ENCODE results near the gene SUPT5H. TPM values are rescaled to one million over a fixed set of nuclear protein-coding genes. Genes with fewer than 3 reads are reported as not detected.

SUPT5H gene
- total and polyA plus RNA-seq, 10 of the 15 experiments (the other 5 are each of a cell fraction or from before 2014, with no cell fraction given), result 27.2 to 194 (median 83.6) TPM

DNA sequence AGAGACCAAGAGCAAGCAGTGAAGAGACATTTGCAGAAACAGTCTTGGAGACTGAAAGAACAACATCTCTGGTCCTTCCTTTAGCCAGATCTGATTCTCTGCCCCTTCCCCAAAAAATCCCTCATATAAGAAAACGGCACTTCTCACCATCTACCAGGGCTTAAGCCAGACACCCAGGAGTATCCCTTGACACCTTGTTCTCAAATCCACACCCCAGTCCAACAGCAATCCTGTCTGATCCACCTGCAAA is 34.6 kb upstream of the SUPT5H start:
- Histone ChIP-seq H3K27ac (ENCODE audit: control insufficient read depth, insufficient read depth) (peak overlapping the region; percentile 100), H4K20me1 (ENCODE audit: control insufficient read depth, insufficient read depth) (no peaks in the 10 kb centered on the region), H3K4me1 (ENCODE audit: control insufficient read depth, insufficient read depth, low read length) (peaks cover 18% of the 10 kb centered on the region), H3K4me2 (ENCODE audit: control insufficient read depth, insufficient read depth) (peak overlapping the region; percentile 77), H3K27me3 (replicated peaks in 1 of 2; ENCODE audit: control insufficient read depth in 2 of 2, insufficient read depth in 2 of 2, low read length in 1 of 2) (no peaks in the 10 kb centered on the region), H3K4me3 (peak overlapping the region; percentile 49), H3K36me3 (ENCODE audit: control insufficient read depth in 2 of 2, insufficient read depth in 2 of 2, low read length in 1 of 2) (peaks cover 2 to 6% of the 10 kb centered on the region in 2 experiments; a peak in 2 of 4 replicates), H3K79me2 (ENCODE audit: control insufficient read depth, insufficient read depth, low read length) (peaks cover 67% of the 10 kb centered on the region), H2AFZ (ENCODE audit: control insufficient read depth, low read depth, low read length) (no peak overlapping the region), H3K9me3 (replicated peaks; ENCODE audit: control insufficient read depth, insufficient read depth, low read length) (no peaks in the 10 kb centered on the region), H3K9ac (ENCODE audit: control insufficient read depth, insufficient read depth, low read length) (peak overlapping the region; percentile 80)
- FAIRE-seq, result no peak
- 0% methylated on average over 1 of the region's 1 CpG for WGBS (ENCODE audit: insufficient coverage, insufficient replicate concordance, low lambda C conversion rate, missing lambda C conversion rate)
- ChIA-PET POLR2A (interaction anchor here (1.0 to 2.3 kb wide), 4 partner anchors 10 to 76 kb away, joined by 5 to 40 read pairs (median 26); partner anchors contain the start of genes GMFG, MED29 and PAF1), RAD21 (ENCODE audit: unreplicated experiment) (interaction anchor here (1.3 to 2.3 kb wide), 6 partner anchors 11 to 83 kb away, joined by 3 to 159 read pairs (median 10); partner anchors contain the start of genes MED29, PAF1 and RPS16), SMC1A (ENCODE audit: uncharacterized antibody, unreplicated experiment) (interaction anchor here (1.0 to 2.3 kb wide), 7 partner anchors 12 to 289 kb away, joined by 3 to 146 read pairs (median 6); partner anchors contain the start of genes MED29, PAF1 and RPS16), CTCF (interaction anchor here (1.0 to 2.3 kb wide), 5 partner anchors 11 to 64 kb away, joined by 3 to 218 read pairs (median 5); partner anchors contain the start of genes MED29 and PAF1)
- BruUV-seq (replicated peaks), result no TSS peak
- no peak for DNase-seq (ENCODE audit: low read depth, low spot score)
- TF ChIP-seq BCL11A (IDR thresholded peaks at IDR 0.05; ENCODE audit: low read depth, low read length), result 0 out of 2 replicates have a peak, but pooled peaks have one; percentile 5
- TF ChIP-seq ZNF384 (IDR thresholded peaks at IDR 0.05; ENCODE audit: borderline replicate concordance, low read depth, low read length), result no peak
- TF ChIP-seq NR2C2 (IDR thresholded peaks at IDR 0.05; ENCODE audit: borderline replicate concordance, control insufficient read depth, insufficient read length, low read depth), result no peak
- in situ Hi-C loops (cut with MboI) (loop anchor here (5.0 kb wide), 1 partner anchor 288 kb away; no protein-coding TSS in a partner anchor), intact Hi-C loops (cut with micrococcal nuclease; ENCODE audit: unreplicated experiment) (loop anchor here (5.0 to 10.0 kb wide), 3 partner anchors 124 to 378 kb away; partner anchors contain the start of genes EID2B and FBXO27)
- ATAC-seq, result no peak

DNA sequence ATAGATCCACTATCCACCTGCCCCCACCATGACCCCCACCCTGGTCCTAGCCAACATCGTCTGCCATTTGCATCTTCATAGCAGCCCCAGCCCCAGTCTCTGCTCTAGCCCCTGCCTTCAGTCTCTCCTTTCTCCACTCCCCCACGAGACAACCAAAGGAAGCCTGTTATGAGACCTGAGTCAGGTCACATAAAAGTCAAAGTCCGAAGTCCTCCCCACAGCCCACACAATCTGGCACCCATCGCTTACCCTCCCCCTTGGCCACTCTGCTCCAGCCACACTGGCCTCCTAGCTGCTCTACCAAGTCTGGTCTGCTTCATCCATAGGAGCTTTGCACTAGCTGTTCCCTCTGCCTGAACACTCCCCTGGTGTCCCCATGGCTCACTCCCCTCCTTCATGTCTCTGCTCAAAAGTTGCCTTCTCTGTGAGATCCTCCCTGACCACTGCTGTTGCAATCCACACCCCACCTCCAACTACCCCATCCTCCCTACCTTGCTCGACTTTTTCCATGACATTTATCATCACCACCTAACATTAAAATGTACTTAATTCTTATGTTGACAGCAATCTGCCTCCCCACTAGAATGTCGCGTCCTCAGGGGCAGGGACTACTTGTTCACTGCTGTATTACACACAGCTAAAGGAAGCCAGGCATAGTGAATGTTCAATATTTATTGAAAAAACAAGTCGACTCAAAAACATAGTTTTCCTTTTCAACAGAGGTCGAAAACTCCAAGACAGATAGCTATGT is 34.1 kb upstream of the SUPT5H start:
- Histone ChIP-seq H4K20me1 (ENCODE audit: control insufficient read depth, insufficient read depth) (no peaks in the 10 kb centered on the region), H3K4me3 (peak overlapping the region; percentile 49; the same call in 1 of the 2 replicates), H3K4me2 (ENCODE audit: control insufficient read depth, insufficient read depth) (peak overlapping the region; percentile 77), H2AFZ (ENCODE audit: control insufficient read depth, low read depth, low read length) (no peak overlapping the region), H3K9me3 (replicated peaks; ENCODE audit: control insufficient read depth, insufficient read depth, low read length) (no peaks in the 10 kb centered on the region), H3K79me2 (ENCODE audit: control insufficient read depth, insufficient read depth, low read length) (peaks cover 64% of the 10 kb centered on the region), H3K27me3 (replicated peaks in 1 of 2; ENCODE audit: control insufficient read depth in 2 of 2, insufficient read depth in 2 of 2, low read length in 1 of 2) (no peaks in the 10 kb centered on the region), H3K36me3 (ENCODE audit: control insufficient read depth in 2 of 2, insufficient read depth in 2 of 2, low read length in 1 of 2) (peaks cover 2 to 6% of the 10 kb centered on the region in 2 experiments; a peak in 2 of 4 replicates), H3K9ac (ENCODE audit: control insufficient read depth, insufficient read depth, low read length) (peak overlapping the region; percentile 80), H3K27ac (ENCODE audit: control insufficient read depth, insufficient read depth) (peak overlapping the region; percentile 100), H3K4me1 (ENCODE audit: control insufficient read depth, insufficient read depth, low read length) (peaks cover 15% of the 10 kb centered on the region)
- no TSS peak for BruUV-seq (replicated peaks)
- ChIA-PET SMC1A (ENCODE audit: uncharacterized antibody, unreplicated experiment) (interaction anchor here (1.0 to 2.3 kb wide), 12 partner anchors 13 to 289 kb away, joined by 3 to 146 read pairs (median 4); partner anchors contain the start of genes EID2B, MED29, PAF1 and RPS16), CTCF (interaction anchor here (0.7 to 2.3 kb wide), 23 partner anchors 9 to 302 kb away, joined by 3 to 218 read pairs (median 4); partner anchors contain the start of genes DLL3, EID2B, GMFG and MED29), RAD21 (ENCODE audit: unreplicated experiment) (interaction anchor here (0.6 to 2.3 kb wide), 16 partner anchors 12 to 289 kb away, joined by 3 to 159 read pairs (median 4); partner anchors contain the start of genes EID2B, GMFG, MED29 and PAF1), POLR2A (interaction anchor here (1.0 to 2.3 kb wide), 8 partner anchors 8 to 76 kb away, joined by 4 to 40 read pairs (median 6); partner anchors contain the start of genes GMFG, MED29, PAF1 and RPS16)
- intact Hi-C loops (cut with micrococcal nuclease; ENCODE audit: unreplicated experiment) (loop anchor here (5.0 to 10.0 kb wide), 3 partner anchors 124 to 379 kb away; partner anchors contain the start of genes EID2B and FBXO27), in situ Hi-C loops (cut with MboI) (loop anchor here (5.0 kb wide), 1 partner anchor 289 kb away; no protein-coding TSS in a partner anchor)
- 12% methylated on average over 9 of the region's 9 CpGs for WGBS (ENCODE audit: insufficient coverage, insufficient replicate concordance, low lambda C conversion rate, missing lambda C conversion rate)
- DNase-seq (ENCODE audit: low read depth, low spot score) (no peak), FAIRE-seq (no peak), ATAC-seq (peak; percentile 4)
- TF ChIP-seq TCF12 (IDR thresholded peaks at IDR 0.05; ENCODE audit: low read depth, low read length) (no peak), SMAD1 (IDR thresholded peaks at IDR 0.05; ENCODE audit: low read depth, partially characterized antibody) (peak; percentile 51), ATF7 (IDR thresholded peaks at IDR 0.05; ENCODE audit: low read depth) (peak; percentile 55; the same call in 1 of the 2 replicates), SP1 (IDR thresholded peaks at IDR 0.05; ENCODE audit: low read depth, low read length) (no peak), RUNX3 (IDR thresholded peaks at IDR 0.05; ENCODE audit: low read length) (no peak), ZSCAN29 (IDR thresholded peaks at IDR 0.05) (0 out of 2 replicates have a peak, but pooled peaks have one; percentile 10), IRF3 (IDR thresholded peaks at IDR 0.05) (no peak), EZH2 (IDR thresholded peaks at IDR 0.05; ENCODE audit: borderline replicate concordance, control insufficient read depth, low read depth, low read length) (no peak), LARP7 (IDR thresholded peaks at IDR 0.05) (peak; percentile 34; the same call in 1 of the 2 replicates), FOXM1 (IDR thresholded peaks at IDR 0.05; ENCODE audit: low read depth, low read length) (no peak)

All from GM12878 (cell line).